Brain microvascular endothelial cell (primary cell): ENCODE measurements around the gene CNTNAP2.

Experiments
- DNase-seq: peaks from one replicate; pipeline ENCODE4 v3.0.0-alpha.2; 2020
- H3K27ac ChIP-seq: fragments of 250-450 bp; sonication (Bioruptor Pico); 2 replicates; pipeline ENCODE4 v1.5.1; 2020; ENCODE audit warnings: mild to moderate bottlenecking, moderate library complexity
- H3K27me3 ChIP-seq: fragments of 250-450 bp; sonication (Bioruptor Pico); replicated peaks from 2 replicates; pipeline ENCODE4 v1.5.1; 2020; ENCODE audit warnings: mild to moderate bottlenecking
- H3K36me3 ChIP-seq: fragments of 250-450 bp; sonication (Bioruptor Pico); replicated peaks from 2 replicates; pipeline ENCODE4 v1.5.1; 2020; ENCODE audit warnings: mild to moderate bottlenecking
- H3K4me3 ChIP-seq: 2 replicates; pipeline ENCODE4 v1.5.1; 2011; ENCODE audit warnings: low read depth, mild to moderate bottlenecking, control low read depth, low read length, moderate library complexity
- in situ Hi-C: cut with HindIII; loops from 2 replicates; pipeline ENCODE4 v1.10.0; 2017; ENCODE audit warnings: low sequenced_read_pairs, low pct_ligation_motif_present
- TF ChIP-seq, protein P1 (sequence below): IDR thresholded peaks from 2 replicates; pipeline ENCODE4 v1.5.1; 2011; ENCODE audit warnings: low read depth, mild to moderate bottlenecking, moderate library complexity, low read length, control low read depth, inconsistent platforms; ENCODE audit errors: missing control alignments

CNTNAP2 gene

DNA sequence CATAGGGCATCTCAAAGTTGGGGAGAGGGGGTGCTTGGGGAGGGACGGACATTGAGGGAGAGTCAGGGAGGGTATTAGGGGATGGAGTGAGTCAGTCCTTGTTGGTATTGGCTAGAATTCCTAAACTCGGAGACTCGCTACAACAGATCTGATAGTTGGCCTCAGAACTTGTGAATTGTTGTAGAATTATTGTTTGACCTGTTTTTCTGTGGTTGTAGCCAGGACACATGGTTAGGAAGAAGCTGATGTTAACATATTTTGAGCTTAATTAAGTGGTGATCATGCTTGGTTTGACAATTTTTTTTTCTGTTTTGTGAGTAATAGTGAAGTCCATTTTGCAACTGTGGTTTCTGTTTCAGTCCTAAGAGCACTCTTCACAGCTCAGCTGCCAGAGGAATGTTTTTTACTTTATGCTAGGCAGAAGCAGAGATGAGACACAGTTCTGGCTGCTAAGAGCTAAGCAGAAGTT, 1283.7 kb downstream of the CNTNAP2 start:
- H3K27me3 ChIP-seq = no peaks in the 10 kb centered on the region
- TF ChIP-seq, protein P1, sequence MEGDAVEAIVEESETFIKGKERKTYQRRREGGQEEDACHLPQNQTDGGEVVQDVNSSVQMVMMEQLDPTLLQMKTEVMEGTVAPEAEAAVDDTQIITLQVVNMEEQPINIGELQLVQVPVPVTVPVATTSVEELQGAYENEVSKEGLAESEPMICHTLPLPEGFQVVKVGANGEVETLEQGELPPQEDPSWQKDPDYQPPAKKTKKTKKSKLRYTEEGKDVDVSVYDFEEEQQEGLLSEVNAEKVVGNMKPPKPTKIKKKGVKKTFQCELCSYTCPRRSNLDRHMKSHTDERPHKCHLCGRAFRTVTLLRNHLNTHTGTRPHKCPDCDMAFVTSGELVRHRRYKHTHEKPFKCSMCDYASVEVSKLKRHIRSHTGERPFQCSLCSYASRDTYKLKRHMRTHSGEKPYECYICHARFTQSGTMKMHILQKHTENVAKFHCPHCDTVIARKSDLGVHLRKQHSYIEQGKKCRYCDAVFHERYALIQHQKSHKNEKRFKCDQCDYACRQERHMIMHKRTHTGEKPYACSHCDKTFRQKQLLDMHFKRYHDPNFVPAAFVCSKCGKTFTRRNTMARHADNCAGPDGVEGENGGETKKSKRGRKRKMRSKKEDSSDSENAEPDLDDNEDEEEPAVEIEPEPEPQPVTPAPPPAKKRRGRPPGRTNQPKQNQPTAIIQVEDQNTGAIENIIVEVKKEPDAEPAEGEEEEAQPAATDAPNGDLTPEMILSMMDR = no peak
- in situ Hi-C loops = no loop called here
- H3K36me3 ChIP-seq = no peaks in the 10 kb centered on the region
- no peak overlapping the region for H3K4me3 ChIP-seq
- peak; percentile 39 for DNase-seq
- H3K27ac ChIP-seq = no peak overlapping the region

DNA sequence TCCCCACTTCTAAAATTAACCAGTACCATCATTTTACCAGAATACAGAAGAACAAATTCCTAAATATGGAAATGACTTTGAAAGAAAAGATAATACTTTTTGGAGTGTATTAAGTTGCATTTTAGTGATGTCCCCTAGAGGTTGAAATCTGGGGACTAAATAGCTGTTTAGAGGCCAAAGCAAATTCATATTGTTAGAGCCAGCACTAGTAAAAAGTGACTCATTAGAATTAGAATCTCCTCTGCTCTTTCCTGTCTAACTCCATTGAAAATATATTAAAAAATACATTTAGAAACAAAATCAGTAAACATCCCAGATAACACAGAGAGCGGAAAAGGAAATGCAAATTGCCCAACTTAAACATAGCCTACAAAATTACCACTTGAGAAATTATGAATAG, 1284.3 kb downstream of the CNTNAP2 start:
- Histone ChIP-seq H3K27ac (no peak overlapping the region), H3K4me3 (no peak overlapping the region), H3K27me3 (no peaks in the 10 kb centered on the region), H3K36me3 (no peaks in the 10 kb centered on the region)
- TF ChIP-seq, protein P1 = no peak
- in situ Hi-C loops = no loop called here
- no peak for DNase-seq

DNA sequence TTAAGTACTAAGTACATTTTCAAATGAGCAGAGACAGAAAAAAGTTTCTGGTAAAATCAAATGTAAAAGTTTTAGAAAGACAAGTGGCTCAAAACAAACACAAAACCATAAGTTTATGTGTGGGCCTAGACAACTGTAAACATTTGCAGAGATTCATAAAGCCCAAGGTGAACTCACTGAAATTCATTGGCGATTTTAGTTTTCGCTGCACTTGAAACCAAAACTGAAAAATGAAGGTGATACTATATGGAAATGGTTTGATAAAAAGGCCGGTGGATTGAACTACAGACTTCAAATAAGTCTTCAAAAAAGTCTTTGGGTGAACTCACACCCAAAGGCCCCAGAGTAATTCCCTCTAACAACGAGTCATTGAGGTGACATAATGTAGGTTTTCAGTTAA, 1289.0 kb downstream of the CNTNAP2 start:
- DNase-seq = no peak
- in situ Hi-C loops = no loop called here
- TF ChIP-seq, protein P1 = no peak
- Histone ChIP-seq H3K27me3 (no peaks in the 10 kb centered on the region), H3K36me3 (no peaks in the 10 kb centered on the region), H3K4me3 (no peak overlapping the region), H3K27ac (no peak overlapping the region)

DNA sequence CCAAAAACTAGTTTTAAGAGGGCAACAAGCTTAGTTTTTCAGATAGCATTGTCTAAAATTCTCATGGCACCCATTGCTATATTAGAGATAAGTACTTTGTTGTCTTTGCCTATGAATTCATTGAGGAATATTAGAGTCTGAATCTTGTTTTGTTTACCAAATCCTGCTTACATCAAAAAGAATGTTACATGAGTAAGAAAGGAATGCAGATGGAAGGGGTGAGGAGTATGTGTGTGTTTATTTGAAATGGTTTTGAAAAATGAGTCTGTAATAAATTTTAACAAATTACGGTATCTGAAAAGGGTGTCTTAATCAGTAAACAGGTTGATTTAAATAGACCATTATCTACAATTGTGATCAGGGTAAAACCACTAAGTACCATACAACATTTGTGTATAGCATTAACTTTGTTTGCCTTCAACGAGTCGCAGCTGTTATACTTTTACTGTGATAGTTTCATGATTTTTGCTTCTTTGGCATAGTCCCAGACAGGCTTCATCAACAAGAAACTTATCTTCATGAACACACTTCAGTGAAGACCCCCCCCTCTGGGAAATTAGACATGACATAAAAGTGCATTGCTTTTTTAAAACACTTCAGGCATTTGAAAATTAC, 1290.0 kb downstream of the CNTNAP2 start:
- H3K4me3 ChIP-seq = no peak overlapping the region
- TF ChIP-seq, protein P1 = no peak
- no peaks in the 10 kb centered on the region for H3K27me3 ChIP-seq
- in situ Hi-C loops = no loop called here
- no peak for DNase-seq
- no peaks in the 10 kb centered on the region for H3K36me3 ChIP-seq
- H3K27ac ChIP-seq = no peak overlapping the region

DNA sequence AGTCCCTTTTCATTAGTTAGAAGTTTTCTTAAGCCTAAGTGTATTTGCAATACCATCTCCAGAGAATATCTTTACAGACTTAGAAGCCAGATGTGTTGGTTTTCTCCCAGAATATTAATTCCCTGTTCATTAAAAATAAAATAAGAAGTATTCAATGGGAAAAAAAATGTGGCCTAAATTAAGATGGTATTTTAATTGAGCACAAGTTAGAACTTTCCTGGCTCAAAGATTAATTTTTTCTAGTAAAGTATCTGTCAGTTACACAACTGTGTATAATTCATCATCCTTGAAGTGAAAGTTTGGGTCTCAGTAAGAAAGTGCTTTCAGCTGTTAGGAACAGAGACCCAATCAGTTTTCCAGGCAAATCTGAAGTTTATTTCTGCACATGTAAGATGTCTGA, 1294.5 kb downstream of the CNTNAP2 start:
- Histone ChIP-seq H3K36me3 (no peaks in the 10 kb centered on the region), H3K27me3 (no peaks in the 10 kb centered on the region), H3K4me3 (no peak overlapping the region), H3K27ac (no peak overlapping the region)
- TF ChIP-seq, protein P1 = no peak
- no peak for DNase-seq
- in situ Hi-C loops = no loop called here

DNA sequence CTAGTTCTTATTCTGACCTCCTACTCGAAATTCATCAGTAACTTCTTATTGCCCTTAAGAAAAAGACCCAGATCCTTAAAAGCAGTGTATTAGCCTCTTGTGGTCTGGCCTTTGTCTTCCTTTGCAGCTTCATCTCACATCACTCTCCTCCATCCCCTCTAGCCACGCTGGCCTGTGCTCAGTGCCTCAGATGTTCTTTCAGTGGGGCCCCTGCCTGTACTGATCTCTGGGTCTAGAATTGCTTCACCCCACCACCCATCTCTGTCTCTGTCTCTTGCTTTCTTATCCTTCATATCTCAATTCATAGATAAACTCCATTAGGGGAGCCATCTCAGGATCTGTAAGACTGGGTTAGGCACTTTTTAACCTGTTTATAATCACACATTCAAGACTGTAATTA, 1295.5 kb downstream of the CNTNAP2 start:
- H3K4me3 ChIP-seq = no peak overlapping the region
- TF ChIP-seq, protein P1 = no peak
- H3K36me3 ChIP-seq = no peaks in the 10 kb centered on the region
- in situ Hi-C loops = no loop called here
- DNase-seq = no peak
- H3K27me3 ChIP-seq = no peaks in the 10 kb centered on the region
- no peak overlapping the region for H3K27ac ChIP-seq
